Epidermal melanocyte (primary cell): Measurements from ENCODE around the gene RABAC1.
A peak's percentile ranks its signal among the peaks of the same experiment; 100 is the strongest.
"Not testable (repeated sequence)": the region's sequence is repeated elsewhere in the genome, so short reads cannot be mapped to it uniquely, and the experiment has no call there.

Experiments
- DNase-seq: peaks from one replicate; pipeline ENCODE4 v3.0.0; 2011; ENCODE audit warnings: low spot score; ENCODE audit not compliant: insufficient read length

Gene RABAC1, protein sequence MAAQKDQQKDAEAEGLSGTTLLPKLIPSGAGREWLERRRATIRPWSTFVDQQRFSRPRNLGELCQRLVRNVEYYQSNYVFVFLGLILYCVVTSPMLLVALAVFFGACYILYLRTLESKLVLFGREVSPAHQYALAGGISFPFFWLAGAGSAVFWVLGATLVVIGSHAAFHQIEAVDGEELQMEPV

DNA sequence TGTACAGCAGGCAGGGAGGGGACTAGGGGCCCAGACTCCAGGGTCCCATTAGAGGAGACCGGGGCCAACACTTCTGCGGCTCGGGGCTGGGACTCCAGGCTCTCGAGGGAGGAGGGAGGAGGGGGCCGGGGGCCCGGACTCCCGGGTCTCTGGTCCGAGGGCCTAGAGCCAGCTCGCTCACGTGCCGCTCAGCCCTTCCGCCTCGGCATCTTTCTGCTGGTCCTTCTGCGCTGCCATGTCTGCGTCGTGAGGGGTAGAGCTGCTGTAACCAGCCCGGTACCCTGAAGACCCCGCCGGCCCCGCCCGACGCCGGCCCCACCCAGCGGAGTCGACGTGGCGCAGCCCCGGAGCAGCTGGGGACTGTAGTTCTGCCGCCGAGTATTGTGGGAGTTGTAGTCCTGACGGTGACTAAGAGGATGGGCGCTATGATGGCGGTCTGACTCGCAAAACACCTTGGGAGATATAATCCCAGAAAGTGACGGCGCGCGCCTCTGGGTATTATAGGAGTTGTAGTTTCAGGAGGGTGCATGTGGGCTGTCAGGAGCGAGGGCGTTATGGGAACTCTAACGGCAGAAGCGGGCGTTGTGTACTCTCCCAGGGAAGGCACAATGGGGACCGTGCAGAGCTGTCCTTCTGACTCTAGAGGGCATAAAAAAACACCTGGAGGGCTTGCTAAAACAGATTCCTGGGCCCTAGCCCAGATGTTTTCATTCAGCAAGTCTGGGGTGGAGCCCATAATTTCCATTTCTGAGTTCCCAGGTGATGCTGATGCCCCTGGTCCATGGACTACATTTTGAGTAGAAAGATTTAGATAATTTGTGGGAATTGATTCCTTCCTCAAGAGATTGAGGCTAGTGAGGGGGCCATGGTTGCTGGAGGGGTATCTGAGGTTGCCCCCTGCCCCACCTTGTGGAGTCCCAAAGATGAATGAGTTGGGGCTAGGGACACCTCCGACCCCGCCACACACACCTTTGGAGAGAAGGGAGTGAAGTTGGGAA lies at the start of gene RABAC1:
TSS of gene RABAC1 (minus strand) at position 266 of the 998 bp plus-strand sequence. CDS start at position 237, 29 bp downstream.
- peak; percentile 99 for DNase-seq

DNA sequence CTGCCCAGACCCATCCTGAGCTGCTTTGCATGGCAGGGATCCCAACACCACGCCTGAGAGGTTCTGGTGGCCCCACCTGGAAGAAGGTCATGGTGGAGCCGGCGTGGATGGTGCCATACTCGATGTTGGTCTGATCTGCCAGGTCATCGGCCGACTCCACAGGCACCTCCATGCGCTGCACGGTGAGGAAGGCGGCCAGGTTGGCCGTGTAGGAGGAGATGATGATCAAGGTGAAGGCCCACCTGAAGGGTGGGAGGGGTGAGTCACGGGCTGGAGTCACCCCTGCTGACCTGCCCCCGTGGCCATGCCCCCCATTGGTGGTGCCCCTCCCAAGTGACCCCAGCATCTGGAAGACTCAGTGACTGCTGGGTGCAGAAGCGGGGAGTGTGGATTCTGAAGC lies 47.4 kb upstream of the RABAC1 start:
- no peak for DNase-seq

DNA sequence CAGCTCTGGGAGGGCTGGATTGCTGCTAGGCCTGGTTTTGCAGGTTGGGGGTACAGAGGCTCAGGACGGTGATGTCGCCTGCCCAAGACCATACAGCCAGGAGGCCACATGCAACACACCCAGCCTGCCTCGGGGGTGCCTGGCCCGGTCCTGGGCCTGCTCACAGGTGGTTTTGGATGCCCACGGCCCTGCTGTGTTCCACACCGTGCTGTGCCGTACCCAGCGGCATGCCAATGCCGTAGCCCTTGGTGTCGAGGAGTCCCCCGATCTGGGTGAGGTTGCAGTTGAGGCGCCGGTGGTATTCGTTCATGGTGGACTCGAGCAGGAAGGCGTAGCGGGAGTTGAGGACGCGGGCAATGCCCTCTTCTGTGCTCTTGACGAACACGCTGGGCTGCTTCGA lies 46.4 kb upstream of the RABAC1 start:
- no peak for DNase-seq

DNA sequence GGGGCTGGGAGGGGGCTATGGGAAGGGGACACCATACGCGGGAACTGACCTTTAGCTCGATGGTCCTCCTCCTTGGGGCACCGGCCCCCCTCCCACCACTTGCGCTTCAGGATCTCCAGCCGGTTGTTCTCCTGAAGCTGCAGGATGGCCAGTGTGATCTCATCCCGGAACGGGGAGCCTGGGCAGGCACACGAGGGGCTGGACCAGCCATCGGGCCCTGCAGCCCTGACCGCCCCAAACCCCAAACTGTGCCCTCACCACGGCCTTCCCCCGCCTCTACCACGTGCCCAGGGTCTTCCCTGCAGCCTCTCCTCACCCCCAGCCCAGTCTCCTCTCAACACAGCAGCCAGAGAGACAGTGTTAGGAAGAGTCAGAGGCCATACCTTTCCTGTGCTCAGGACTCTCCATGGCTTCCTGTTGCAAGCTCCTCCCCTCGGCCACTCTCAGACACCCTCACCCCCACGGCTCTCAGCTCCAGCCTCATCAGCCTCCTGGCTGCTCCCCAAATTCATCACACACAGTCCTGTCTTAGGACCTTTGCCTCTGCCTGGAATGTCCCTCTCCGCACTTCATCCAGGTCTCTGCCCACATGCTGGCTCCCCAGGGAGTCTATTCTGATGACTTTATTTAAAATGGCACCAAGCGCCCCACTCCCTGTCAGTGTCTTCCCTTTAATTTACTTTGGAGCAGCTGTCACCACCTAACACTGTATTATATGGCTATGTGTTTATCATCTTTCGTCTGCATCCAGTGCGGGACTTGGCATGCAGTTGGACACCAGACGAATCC lies 44.6 kb upstream of the RABAC1 start:
- DNase-seq, result no peak

DNA sequence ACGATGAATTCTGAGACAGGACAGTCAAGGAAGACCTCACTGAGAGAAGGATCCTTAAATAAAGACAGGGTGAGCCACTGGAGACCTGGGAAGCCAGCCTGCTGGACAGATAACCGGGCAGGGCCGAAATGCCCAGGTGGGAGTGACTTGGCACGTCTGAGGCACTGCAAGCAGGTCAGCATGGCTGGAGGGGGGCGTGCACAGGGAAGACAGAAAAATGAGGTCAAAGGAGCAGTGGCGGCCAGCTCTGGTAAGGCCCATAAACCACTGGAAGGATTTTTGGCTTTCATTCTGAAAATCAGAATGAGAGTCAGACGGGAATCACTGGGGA lies 40.7 kb upstream of the RABAC1 start:
- no peak for DNase-seq

DNA sequence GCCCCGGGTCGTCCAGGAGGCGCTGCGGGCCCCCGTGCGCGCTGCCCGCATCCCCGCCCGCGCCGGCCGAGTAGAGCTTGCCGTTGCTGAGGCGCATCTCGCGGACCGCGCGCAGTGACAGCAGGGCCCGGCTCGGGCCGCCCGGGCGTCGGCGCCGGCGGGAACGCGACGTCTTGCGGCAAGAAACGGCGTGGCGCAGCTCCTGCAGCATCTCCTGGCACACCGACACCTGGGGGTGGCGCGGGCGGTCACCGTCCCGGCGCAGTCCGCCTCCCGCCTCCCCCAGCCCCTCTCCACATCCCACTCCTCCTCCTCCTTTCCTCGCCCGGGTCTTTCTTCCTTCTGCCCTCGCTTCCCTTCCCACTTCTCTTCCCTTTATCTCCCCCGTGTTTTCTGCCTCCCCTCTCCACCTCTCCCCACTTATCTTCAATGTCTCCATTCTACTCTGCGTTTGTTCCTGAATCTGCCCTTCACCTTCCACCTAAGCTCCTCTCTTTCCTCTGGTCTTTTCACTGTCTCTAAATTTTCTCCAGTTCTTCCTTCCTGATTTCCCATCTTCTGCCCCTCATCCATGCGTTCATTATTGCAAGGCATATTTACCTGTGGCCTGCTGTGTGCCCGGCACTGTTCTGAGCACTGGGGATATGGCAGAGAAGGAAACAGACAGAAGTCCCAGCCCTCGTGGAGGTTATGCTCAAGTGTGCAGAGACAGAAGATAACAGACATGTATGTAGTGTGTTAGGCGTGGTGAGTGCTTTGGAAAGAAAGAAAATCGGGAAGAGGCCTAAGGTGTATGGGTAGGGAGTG lies 40.2 kb upstream of the RABAC1 start:
- DNase-seq, result no peak

DNA sequence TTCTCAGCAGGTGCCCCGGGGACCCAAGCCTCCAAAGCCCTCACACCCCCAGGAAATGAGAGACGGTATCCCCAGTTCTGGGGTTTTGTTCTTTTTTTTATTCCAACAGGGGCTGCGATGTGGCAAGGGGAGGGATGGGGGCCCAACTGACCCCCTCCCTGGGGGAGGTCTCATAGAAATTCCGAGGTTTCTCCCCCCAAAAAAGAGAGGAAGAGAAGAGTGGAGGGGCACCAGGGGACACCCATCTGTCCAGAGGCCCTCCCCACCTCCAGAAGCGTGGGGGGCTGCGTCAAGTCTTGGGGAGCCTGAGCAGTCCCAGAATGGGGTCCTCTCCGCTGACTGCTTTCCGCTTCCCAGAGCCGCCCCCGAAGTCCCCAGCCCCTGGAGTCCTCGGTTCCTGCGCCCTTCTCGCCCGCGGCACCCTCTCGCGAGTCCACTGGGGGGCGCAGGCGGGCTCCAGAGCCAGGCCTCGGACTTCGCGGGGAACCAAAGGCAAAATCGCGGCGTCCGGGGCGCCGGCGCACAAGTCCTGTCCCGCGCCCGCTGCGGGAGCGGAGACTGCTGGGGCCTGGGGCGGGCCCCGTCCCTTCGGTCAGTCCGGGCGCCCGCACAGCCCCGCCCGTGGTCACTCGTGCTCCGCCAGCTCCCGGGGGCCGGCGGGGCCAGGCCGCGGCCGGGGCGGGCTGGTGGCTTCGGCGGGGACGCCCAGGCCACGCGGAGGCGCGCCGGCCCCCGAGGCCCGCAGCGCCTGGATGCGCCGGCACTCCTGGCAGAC lies 39.3 kb upstream of the RABAC1 start:
- DNase-seq, result peak; percentile 57

DNA sequence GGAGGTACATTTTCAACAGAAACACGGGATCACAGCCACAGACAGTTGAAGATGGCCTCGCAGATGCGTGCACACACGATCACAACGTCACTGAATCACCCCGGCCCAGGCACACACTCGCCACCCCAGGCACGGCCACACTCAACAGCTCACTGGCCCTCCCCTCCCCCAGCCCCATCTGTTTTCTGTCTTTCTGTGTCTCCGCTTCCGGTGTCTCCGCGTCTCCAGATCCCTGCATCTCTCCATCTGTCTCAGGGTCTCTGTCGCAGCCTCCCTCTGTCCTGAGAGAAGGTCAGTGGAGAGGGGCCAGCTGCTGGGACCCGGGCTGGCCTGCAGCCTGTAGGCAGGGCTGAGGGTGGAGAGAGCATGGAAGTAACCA lies 38.7 kb upstream of the RABAC1 start:
- no peak for DNase-seq

DNA sequence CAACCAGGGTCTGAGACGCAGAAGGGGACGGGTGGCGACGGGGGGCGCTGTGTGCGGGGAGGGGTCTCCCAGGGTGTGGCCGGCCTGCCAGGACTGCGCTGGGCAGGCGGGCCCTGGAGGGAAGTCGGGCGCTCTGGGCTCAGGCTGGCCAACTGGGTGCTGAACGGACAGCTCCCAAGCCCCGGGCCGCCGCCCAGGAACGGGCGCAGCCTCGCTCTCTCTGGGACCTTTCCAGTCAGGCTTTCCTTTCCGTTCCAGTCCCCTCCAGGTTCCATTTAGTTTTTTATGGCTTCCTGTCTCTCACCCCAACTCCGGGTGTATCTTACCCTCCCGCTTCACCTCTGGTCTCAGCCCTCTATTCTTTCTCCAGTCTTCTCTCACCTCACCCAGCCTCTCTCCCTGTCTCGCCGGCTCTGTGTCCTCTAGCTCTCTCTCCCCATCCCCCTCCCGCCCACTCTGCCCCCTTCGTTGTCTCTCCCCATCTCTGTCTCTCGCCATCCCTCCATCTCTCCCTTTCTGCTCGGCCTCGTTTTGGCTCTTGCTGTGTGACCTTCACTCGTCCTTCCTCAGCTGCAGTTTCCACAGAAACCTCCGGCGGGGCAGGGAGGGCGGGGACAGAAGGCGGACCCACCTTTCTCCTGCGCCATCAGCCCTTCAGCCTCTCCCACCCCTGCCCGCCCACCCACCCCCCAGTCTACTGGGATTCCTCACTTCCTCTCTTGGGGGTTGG lies 38.2 kb upstream of the RABAC1 start:
- peak; percentile 81 for DNase-seq

DNA sequence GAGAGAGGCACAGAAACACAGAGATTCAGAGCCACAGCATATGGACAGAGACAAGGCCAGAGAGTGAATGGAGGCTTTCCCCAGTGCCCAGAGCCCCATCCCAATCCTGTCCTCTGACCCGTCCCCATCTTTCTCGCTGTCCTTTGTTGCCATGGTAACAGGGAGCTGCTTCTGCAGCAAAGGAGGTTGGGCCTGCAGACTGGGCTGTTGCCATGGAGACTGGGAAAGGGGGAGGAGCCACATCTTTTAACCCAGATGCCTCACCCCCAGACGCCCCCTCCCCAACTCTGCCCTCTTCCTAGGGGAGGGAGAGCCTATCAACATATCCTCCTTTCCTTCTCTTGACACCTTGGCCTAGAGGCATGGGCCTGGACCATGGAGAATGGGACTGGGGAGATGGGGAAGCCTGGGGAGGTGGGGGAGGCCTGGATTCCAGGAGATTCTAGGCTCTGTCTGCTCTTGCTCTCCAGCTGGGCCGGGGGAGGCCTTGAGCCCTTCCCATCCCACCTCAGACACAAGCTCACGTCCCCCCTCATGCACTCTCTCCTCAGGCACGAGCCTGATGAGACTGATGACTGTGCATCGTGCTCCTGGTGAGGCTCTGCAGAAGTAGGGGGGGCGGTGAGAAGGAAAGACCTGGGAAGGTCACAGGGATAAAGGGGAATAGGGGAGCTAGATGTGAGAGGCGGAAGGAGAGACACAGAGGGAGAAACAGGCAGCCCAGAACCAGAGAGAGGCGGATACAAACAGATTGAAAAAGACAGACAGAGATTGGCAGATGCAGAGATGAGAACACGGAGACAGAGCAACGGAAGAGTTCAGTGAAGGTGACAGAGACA lies 37.1 kb upstream of the RABAC1 start:
- DNase-seq, result no peak

DNA sequence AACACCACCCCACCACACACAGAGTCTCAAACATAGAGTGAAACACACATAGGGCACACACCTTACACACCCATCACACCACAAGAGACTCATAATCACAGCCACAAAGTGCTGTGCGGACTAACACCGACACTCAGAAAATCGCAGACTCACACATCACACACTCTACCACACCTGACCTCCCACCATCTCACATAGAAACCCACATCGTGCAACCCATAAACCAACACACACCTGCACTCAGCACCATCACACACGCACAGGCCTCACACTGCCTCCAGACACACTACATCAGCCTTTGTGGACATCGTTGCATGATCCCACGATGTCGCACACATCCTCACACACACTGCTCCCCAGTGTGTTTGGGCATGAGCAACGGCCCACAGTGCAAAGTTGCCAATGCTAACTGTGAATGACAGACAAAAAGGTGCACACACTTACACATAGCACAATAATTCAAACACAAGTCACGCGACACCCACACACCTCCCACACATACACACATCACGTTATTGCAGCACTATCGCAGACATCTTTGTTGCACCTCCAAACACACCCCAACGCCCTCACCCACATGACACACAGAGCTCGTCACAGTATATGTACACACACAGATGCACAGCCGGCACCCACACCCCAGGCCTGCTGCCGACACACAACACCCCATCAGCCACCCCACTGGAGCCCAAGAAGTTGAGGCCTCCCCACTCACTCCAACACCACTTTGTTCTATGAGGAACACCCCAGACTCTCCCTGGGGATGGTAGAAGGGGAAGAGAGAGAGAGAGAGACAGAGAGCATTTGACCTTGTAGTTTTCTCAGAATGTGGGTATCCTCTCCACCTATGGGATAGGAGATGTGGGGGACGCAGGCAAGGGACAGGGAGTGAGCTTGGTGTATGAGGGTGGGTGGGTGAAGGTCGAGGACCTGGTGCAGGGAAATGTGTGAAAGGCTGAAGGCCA lies 36.2 kb upstream of the RABAC1 start:
- no peak for DNase-seq

DNA sequence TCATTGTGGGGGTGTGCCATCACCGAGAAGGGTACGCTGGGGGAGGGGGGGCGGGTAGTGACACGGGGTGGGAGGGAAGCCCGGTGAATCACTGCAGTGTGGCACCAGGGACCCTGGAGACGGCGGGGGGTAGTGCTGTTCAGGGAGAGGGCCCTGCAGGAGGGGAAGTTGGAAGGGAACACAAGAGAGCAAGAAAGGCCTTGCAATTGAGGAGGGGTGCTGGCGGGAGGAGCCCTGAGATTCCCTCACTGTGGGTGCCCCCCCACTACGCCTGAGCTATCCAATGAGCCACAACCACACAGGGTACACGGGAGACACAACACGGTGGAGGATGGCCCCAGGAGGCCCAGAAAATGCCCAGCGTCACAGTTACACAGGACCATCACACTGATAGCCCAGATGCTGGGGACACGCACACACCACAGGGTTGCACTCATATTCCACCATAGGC lies 35.4 kb upstream of the RABAC1 start:
- DNase-seq, result no peak

DNA sequence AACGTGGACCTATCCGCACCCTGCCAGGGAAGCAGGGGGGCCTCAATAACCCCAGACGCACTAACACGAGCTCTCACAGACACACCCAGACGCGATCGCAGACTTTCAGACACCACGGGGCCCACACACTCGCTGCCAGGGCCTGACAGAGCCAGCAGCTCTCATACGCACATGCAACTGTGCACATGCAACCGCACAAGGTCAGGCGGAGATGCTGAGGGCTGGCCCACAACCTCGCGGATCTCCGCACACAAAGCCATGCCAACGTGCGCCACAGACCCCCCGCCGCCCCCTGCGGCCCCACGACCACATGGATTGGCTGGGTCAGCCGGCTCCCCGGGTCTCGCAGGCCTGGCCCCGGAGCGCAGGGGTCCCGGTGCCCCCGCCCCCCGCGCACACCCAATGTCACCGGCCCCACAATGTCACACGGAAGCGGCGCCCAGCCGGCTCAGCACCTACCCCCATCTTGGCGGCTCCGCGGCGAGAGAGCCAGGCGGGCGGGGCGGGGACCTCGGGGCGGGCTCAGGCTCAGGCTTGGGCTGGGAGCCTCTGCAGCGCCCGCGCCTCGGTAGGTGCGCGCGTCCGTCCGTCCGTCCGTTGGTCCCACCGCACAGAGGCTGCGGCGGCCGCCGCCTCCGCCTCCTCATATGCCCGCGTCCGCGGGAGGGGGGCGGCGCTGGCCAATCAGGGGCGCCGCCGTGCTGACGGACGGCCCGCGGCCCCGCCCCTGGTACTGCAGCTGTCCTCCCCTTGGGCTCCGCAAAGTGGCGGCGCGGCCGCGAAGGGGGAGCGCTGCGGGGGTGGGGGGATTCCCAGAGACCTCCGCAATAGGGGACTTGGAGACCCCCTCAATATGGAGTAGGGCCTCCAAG lies 34.7 kb upstream of the RABAC1 start, which contains the start of gene ATP1A3:
TSS of gene ATP1A3 (minus strand) at position 619 of the 872 bp plus-strand sequence. CDS start at position 465, 154 bp downstream.
- DNase-seq, result peak; percentile 68

DNA sequence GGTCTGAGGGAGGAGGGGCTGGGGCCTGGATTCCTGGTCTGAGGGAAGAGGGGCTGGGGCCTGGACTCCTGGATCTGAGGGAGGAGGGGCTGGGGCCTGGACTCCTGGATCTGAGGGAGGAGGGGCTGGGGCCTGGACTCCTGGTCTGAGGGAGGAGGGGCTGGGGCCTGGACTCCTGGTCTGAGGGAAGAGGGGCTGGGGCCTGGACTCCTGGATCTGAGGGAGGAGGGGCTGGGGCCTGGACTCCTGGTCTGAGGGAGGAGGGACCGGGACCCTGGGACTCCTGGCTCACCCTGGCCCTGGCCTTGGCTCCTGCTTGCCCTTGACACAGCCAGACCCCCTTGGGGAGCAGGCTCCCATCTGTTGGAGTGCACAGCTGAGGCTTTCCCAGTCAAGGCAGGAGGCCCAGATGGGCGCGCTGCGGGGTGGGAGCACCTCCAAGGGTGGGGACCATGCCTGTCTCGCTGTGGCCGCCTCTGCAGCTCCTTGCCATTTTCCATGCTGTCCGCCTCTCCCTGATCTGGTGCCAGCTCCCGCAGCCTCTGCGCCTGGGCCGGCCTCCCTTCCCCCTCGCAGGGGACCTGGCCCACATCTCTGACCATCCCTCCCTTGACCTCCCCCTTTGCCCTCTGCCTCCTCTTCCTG lies 32.9 kb upstream of the RABAC1 start:
- DNase-seq, result not testable (repeated sequence)

DNA sequence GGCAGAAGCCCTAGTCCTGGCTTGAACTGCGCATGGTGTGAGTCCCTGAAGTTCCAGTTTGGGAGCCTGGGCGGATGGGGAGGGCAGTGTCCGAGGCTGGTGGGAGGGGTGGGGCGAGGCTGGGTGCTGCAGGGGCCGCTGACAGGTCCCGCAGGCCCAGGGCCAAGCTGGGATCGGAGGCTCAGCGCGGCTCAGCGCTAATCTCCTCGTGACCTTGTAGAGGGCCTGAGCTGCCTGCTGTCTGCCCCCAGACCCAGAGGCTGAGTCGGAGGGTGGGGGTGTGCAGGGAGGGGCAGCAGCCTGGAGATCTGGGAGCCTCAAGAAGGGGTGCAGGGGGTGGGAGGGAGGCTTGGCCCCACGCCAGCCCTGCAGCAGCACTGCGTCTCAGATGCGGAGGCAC lies 31.9 kb upstream of the RABAC1 start:
- no peak for DNase-seq

DNA sequence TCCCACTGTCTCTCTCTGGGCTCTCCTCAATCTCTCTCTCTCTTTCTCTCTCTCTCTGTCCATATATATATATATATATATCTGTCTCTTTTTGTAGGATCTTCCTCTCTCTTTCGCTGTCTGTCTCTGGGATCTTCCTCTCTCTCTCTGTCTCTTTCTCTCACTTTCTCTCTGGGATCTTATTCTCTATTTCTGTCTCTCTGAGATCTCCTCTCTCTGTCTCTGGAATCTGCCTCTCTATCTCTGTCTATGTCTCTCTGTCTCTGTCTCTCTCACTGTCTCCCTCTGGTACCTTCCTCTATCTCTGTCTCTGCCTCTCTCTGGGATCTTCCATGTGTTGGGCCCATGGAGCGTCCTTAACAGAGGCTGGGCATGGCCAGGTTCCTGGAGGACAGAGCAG lies 31.5 kb upstream of the RABAC1 start:
- no peak for DNase-seq
